PFSK-1 (cell line): Measurements from ENCODE around the gene FUT1.

ENCODE experiments used
- FOXP2 ChIP-seq: optimal IDR thresholded peaks from 2 replicates; pipeline ENCODE3; 2011; ENCODE audit warnings: borderline replicate concordance, control low read depth, inconsistent platforms; ENCODE audit not compliant: insufficient read depth; ENCODE audit errors: extremely low read length, extremely low read depth
- POLR2AphosphoS5 ChIP-seq: IDR thresholded peaks from 2 replicates; pipeline ENCODE4 v1.6.1; 2012; ENCODE audit warnings: low read depth, mild to moderate bottlenecking, control low read depth, low read length, moderate library complexity
- SIN3A ChIP-seq: IDR thresholded peaks from 2 replicates; pipeline ENCODE4 v1.6.1; 2012; ENCODE audit warnings: mild to moderate bottlenecking, low read length, moderate library complexity, borderline replicate concordance; ENCODE audit not compliant: insufficient read depth

DNA sequence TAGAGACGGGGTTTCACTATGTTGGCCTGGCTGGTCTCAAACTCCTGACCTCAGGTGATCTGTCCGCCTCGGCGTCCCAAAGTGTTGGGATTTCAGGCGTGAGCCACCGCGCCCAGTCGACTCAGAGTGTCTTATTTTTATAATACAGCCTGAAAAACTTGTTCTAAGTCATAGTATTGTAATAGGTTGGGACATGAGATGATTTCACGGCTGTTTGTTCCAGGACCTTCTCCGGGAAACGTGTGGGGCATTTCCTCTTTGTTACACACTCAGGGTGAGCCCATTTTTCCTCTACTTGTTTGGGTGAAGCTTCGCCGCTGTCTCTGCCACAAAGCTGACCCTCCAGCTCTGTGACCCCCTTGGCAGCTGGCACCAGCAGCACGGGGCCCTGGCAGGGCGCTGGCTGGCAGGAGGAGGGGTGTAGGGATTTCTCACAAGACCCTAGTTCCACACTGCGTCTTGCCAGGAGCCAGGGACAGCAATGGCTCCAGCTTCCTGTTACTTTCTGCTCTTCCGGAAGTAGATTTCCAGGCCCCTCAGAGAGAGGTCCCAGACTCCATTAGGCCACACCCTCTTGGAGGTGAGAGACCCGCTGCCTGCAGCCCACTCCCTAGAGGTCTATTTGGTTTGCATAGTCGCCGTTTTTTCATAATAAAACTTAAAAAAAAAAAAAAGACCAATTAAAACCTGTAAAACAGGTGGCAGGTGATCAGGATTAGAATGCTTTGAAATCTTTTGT is 18.5 kb upstream of the FUT1 start:
- no peak for TF ChIP-seq POLR2AphosphoS5
- TF ChIP-seq FOXP2 = no peak
- TF ChIP-seq SIN3A = no peak
